ENCODE data around the gene IFI30.
"Not testable (repeated sequence)": the region's sequence is repeated elsewhere in the genome, so short reads cannot be mapped to it uniquely, and the experiment has no call there.

The IFI30 gene

DNA sequence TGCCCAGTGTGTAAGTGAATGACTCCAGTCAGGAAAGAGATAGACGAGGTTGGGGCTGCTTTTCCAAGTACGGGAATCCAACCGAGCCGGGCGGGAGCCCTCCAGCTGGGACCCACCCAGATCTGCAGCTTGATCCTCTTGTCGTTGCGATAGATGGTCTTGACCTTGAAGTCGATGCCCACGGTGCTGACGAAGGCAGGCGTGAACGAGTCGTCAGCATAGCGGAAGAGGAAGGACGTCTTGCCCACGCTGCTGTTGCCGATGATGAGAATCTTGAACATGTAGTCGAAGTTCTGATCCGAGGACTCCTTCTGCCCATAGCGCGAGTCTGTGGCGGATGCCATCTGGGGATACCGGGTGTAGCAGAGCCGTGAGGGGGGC, 28.8 kb downstream of the IFI30 start:
- peaks cover 13 to 17% of the 10 kb centered on the region in 2 donors for H3K4me1 ChIP-seq (ENCODE audit: control insufficient read depth in 2 of 2, insufficient read depth in 2 of 2, low read length in 2 of 2)
- no peak overlapping the region for H3K4me3 ChIP-seq (ENCODE audit: low read length in 2 of 2)
- no peak overlapping the region for H3K27ac ChIP-seq (ENCODE audit: low read depth in 2 of 2, low read length in 2 of 2)
- H3K9me3 ChIP-seq (ENCODE audit: control insufficient read depth in 2 of 2, low read length in 2 of 2): no peaks in the 10 kb centered on the region
- no peaks in the 10 kb centered on the region for H3K27me3 ChIP-seq (ENCODE audit: control insufficient read depth in 2 of 2, insufficient read depth in 2 of 2, low read length in 2 of 2)
- H3K9ac ChIP-seq (ENCODE audit: low read depth in 1 of 2, low read length in 2 of 2): no peak overlapping the region
- H3K36me3 ChIP-seq (ENCODE audit: control insufficient read depth in 2 of 2, insufficient read depth in 2 of 2, low read length in 2 of 2): peaks cover 11 to 14% of the 10 kb centered on the region in 2 donors

DNA sequence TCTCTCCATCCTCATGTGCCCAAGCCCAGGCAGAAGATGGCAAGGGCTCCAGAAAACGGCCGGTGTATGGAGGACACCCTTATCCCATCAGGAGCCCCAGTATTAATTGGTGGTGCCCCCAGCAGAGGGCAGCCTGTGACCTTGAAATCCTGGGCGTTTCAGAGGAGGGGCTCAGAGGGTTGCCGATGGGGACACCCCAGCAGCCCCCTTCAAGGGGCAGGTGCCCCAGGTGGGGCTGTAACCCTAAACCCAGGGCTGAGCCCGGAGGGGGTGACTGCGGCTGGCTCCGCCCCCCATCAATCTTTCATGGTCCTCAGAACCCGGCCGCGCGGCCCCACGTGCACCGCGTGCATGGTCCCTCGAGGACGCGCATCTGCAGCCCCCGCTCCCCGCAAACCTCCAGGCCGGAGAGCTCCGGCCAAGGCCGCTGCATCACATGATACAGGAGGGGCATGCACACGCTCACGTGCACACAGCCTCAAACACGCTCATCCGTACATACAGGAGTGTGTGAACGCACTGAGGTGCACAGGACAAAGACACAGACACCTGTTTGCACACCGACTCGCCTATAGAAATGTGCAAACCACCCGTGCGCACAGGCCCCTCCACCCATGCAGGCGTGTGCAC, 29.3 kb downstream of the IFI30 start:
- H3K27ac ChIP-seq (ENCODE audit: low read depth in 2 of 2, low read length in 2 of 2): no peak overlapping the region
- H3K9ac ChIP-seq (ENCODE audit: low read depth in 1 of 2, low read length in 2 of 2): peak overlapping the region; percentile 63 to 76
- H3K4me1 ChIP-seq (ENCODE audit: control insufficient read depth in 2 of 2, insufficient read depth in 2 of 2, low read length in 2 of 2): peaks cover 13 to 17% of the 10 kb centered on the region in 2 donors

DNA sequence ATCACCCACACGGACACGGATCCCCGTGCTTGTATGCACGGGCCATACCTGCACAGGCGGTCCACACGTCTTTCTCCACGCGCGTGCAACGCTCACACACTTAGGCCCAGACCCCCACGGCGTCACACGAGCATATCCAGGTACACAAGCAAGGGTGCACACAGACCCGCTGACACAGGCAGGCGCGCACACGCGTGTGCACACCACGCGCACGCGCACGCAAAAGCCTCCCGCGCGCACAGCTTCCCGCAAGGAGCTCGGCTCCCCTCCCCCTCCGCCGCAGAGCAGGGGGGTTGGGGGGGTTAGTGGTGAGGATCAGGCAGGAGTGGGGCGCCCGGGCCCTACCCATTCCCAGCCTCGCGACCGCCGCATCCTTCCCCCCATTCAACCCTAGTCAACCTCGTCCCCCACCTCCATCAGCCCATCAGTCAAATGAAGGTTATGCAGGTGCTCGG, 29.8 kb downstream of the IFI30 start:
- Histone ChIP-seq H3K9me3 (ENCODE audit: control insufficient read depth in 2 of 2, low read length in 2 of 2) (no peaks in the 10 kb centered on the region), H3K27ac (ENCODE audit: low read depth in 2 of 2, low read length in 2 of 2) (peak overlapping the region; percentile 31 to 79), H3K4me3 (ENCODE audit: low read length in 2 of 2) (peak overlapping the region; percentile 82 to 85), H3K9ac (ENCODE audit: low read depth in 1 of 2, low read length in 2 of 2) (peak overlapping the region; percentile 63 to 76), H3K36me3 (ENCODE audit: control insufficient read depth in 2 of 2, insufficient read depth in 2 of 2, low read length in 2 of 2) (peaks cover 3 to 6% of the 10 kb centered on the region in 2 donors), H3K4me1 (ENCODE audit: control insufficient read depth in 2 of 2, insufficient read depth in 2 of 2, low read length in 2 of 2) (peaks cover 13 to 17% of the 10 kb centered on the region in 2 donors), H3K27me3 (ENCODE audit: control insufficient read depth in 2 of 2, insufficient read depth in 2 of 2, low read length in 2 of 2) (no peaks in the 10 kb centered on the region)

More for the DNA sequence above, 29.3 kb downstream of the IFI30 start:
- peak overlapping the region; percentile 82 to 85 for H3K4me3 ChIP-seq (ENCODE audit: low read length in 2 of 2)
- no peaks in the 10 kb centered on the region for H3K27me3 ChIP-seq (ENCODE audit: control insufficient read depth in 2 of 2, insufficient read depth in 2 of 2, low read length in 2 of 2)
- no peaks in the 10 kb centered on the region for H3K9me3 ChIP-seq (ENCODE audit: control insufficient read depth in 2 of 2, low read length in 2 of 2)
- peaks cover 8 to 11% of the 10 kb centered on the region in 2 donors for H3K36me3 ChIP-seq (ENCODE audit: control insufficient read depth in 2 of 2, insufficient read depth in 2 of 2, low read length in 2 of 2)

DNA sequence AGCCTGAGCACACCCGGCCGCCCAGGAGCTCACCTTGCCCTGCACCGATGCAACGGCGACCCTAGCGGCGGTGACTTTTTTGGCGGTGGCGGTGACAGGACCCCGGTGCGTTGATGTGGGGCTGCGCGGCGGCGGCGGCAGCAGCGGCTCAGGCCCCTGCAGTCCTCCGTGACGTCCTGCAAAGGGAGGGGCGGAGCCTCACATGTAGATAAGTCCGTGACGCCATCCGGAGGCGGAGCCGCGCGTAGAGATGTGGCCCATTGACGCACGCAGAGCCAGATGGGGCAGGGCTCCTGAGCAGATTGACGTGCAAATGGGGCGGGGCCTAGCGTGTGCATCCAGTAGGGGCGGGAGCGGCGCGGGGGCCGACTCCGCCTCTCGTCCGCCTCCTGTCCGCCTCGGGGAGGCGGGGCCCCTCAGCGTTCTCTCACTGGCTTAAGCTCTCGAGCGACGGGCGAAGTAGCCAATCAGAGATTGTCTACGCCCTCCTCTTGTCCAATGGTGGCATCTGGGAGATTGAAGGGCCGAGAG, 30.3 kb downstream of the IFI30 start, which contains the start of gene RAB3A:
Gene RAB3A (minus strand): TSS at position 180 of the 531 bp plus-strand sequence. CDS start 1,302 bp downstream, outside the sequence.
- H3K27ac ChIP-seq (ENCODE audit: low read depth in 2 of 2, low read length in 2 of 2): peak within 1 kb of the TSS; percentile 94 to 96
- peaks cover 0 to 5% of the 10 kb centered on the region in 2 donors for H3K27me3 ChIP-seq (ENCODE audit: control insufficient read depth in 2 of 2, insufficient read depth in 2 of 2, low read length in 2 of 2)
- H3K9ac ChIP-seq (ENCODE audit: low read depth in 1 of 2, low read length in 2 of 2): peak within 1 kb of the TSS; percentile 88 to 93
- H3K4me3 ChIP-seq (ENCODE audit: low read length in 2 of 2): peak within 1 kb of the TSS; percentile 82 to 85
- no peaks in the 10 kb centered on the region for H3K9me3 ChIP-seq (ENCODE audit: control insufficient read depth in 2 of 2, low read length in 2 of 2)
- peaks cover 0 to 3% of the 10 kb centered on the region in 2 donors for H3K36me3 ChIP-seq (ENCODE audit: control insufficient read depth in 2 of 2, insufficient read depth in 2 of 2, low read length in 2 of 2)
- peaks cover 13 to 17% of the 10 kb centered on the region in 2 donors for H3K4me1 ChIP-seq (ENCODE audit: control insufficient read depth in 2 of 2, insufficient read depth in 2 of 2, low read length in 2 of 2)

DNA sequence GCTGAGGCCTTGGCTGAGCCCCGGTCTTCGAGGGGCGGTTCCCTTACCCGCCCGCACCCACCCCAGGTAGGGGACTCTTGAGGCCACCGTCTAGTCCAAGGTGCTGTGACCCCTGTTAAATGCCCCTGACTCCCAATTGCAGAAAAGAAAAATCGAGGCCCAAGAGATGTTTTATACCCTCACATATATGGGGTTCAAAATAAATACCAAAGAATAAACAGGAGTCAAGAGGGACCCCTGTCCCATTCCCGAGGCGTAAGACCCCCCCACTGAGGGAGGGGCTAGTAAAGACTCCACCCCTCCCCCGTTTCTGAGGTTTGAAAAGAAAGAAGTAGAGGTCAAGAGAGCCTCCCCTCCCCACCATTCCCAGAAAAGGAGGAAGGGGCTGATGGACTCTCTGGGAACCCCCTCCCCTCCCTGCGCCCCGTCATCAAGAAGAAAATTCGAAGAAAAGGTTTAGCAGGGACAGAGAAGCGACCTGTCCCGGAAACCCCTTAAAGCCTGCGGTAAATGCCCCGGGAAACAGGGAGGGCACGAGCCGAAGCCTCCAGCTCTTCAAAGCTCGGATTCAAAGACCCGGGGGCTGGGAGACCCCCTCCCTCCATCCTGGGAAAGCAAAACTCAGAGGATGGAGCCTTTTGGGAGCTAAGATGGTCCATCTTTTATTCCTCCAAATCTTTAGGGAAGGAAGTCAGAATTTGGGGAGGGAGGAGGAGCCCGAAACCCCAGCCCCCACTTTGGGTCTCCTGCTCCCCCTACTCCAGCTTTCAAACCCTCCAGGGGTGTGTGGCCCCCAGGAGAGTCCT, 31.0 kb downstream of the IFI30 start:
- H3K27me3 ChIP-seq (ENCODE audit: control insufficient read depth in 2 of 2, insufficient read depth in 2 of 2, low read length in 2 of 2): peaks cover 0 to 5% of the 10 kb centered on the region in 2 donors
- H3K9ac ChIP-seq (ENCODE audit: low read depth in 1 of 2, low read length in 2 of 2): peak overlapping the region; percentile 88 to 93
- peak overlapping the region; percentile 94 to 96 for H3K27ac ChIP-seq (ENCODE audit: low read depth in 2 of 2, low read length in 2 of 2)
- H3K4me1 ChIP-seq (ENCODE audit: control insufficient read depth in 2 of 2, insufficient read depth in 2 of 2, low read length in 2 of 2): peaks cover 13 to 17% of the 10 kb centered on the region in 2 donors
- H3K9me3 ChIP-seq (ENCODE audit: control insufficient read depth in 2 of 2, low read length in 2 of 2): no peaks in the 10 kb centered on the region
- peak overlapping the region; percentile 63 to 80 for H3K4me3 ChIP-seq (ENCODE audit: low read length in 2 of 2)
- peaks cover 0 to 3% of the 10 kb centered on the region in 2 donors for H3K36me3 ChIP-seq (ENCODE audit: control insufficient read depth in 2 of 2, insufficient read depth in 2 of 2, low read length in 2 of 2)

DNA sequence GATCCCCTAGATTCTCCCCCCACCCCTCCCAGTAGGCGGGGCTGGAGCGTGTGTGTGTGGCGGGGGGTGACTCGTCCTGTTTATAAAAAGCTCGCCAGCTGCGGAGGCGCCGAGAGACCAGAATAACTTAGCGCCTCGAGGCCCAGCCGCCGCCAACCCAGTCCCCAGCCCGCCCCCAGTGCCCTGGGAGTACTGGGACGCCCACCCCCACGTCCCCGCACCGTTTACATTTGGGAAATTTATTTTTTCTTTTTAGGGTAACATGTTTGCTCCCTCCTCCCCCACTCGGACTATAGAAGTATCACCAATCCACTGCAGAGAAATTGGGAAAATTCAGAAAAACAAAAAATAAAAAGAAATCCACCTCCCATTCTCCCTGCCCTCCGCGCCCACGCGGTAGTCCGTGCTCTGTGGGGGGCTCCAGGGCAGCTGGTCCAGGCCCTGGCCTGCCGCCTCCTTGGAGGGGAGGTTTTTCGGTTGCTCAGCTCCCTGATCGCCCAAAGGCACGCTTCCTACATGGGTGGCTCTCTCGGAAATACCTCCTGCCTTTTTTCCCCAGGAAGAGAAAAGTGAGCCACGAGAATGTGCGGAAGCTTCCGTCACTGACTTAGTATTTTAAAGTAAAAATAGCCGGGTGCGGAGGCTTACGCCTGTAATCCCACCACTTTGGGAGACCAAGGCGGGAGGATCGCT, 31.7 kb downstream of the IFI30 start:
- Histone ChIP-seq H3K36me3 (ENCODE audit: control insufficient read depth in 2 of 2, insufficient read depth in 2 of 2, low read length in 2 of 2) (peaks cover 0 to 2% of the 10 kb centered on the region in 2 donors), H3K4me3 (ENCODE audit: low read length in 2 of 2) (peak overlapping the region; percentile 63 to 80), H3K4me1 (ENCODE audit: control insufficient read depth in 2 of 2, insufficient read depth in 2 of 2, low read length in 2 of 2) (peaks cover 13 to 17% of the 10 kb centered on the region in 2 donors), H3K9me3 (ENCODE audit: control insufficient read depth in 2 of 2, low read length in 2 of 2) (no peaks in the 10 kb centered on the region), H3K9ac (ENCODE audit: low read depth in 1 of 2, low read length in 2 of 2) (peak overlapping the region; percentile 88 to 93), H3K27ac (ENCODE audit: low read depth in 2 of 2, low read length in 2 of 2) (peak overlapping the region; percentile 94 to 96), H3K27me3 (ENCODE audit: control insufficient read depth in 2 of 2, insufficient read depth in 2 of 2, low read length in 2 of 2) (peaks cover 0 to 5% of the 10 kb centered on the region in 2 donors)

DNA sequence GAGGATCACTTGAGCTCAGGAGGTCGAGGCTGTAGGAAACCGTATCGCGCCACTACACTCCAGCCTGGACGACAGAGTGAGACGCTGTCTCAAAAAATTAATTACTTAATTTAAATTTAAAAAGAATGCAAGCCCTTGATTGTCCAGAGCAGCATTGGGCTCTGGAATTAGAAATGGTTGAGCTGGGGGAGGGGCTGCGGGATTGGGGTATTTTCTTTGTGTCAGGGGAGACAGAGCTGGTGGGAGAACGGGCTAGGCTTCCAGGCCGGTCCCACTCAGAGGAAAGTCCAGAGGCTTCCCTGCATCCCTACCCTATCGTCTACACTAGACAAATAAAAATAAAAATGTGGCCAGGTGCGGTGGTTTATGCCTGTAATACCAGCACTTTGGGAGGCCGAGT, 32.4 kb downstream of the IFI30 start:
- no peaks in the 10 kb centered on the region for H3K36me3 ChIP-seq (ENCODE audit: control insufficient read depth in 2 of 2, insufficient read depth in 2 of 2, low read length in 2 of 2)
- no peaks in the 10 kb centered on the region for H3K9me3 ChIP-seq (ENCODE audit: control insufficient read depth in 2 of 2, low read length in 2 of 2)
- no peak overlapping the region for H3K4me3 ChIP-seq (ENCODE audit: low read length in 2 of 2)
- H3K27ac ChIP-seq (ENCODE audit: low read depth in 2 of 2, low read length in 2 of 2): peak overlapping the region in 1 of 2 donors; percentile 96
- no peak overlapping the region for H3K9ac ChIP-seq (ENCODE audit: low read depth in 1 of 2, low read length in 2 of 2)
- H3K4me1 ChIP-seq (ENCODE audit: control insufficient read depth in 2 of 2, insufficient read depth in 2 of 2, low read length in 2 of 2): peaks cover 13 to 17% of the 10 kb centered on the region in 2 donors
- H3K27me3 ChIP-seq (ENCODE audit: control insufficient read depth in 2 of 2, insufficient read depth in 2 of 2, low read length in 2 of 2): peaks cover 0 to 5% of the 10 kb centered on the region in 2 donors

DNA sequence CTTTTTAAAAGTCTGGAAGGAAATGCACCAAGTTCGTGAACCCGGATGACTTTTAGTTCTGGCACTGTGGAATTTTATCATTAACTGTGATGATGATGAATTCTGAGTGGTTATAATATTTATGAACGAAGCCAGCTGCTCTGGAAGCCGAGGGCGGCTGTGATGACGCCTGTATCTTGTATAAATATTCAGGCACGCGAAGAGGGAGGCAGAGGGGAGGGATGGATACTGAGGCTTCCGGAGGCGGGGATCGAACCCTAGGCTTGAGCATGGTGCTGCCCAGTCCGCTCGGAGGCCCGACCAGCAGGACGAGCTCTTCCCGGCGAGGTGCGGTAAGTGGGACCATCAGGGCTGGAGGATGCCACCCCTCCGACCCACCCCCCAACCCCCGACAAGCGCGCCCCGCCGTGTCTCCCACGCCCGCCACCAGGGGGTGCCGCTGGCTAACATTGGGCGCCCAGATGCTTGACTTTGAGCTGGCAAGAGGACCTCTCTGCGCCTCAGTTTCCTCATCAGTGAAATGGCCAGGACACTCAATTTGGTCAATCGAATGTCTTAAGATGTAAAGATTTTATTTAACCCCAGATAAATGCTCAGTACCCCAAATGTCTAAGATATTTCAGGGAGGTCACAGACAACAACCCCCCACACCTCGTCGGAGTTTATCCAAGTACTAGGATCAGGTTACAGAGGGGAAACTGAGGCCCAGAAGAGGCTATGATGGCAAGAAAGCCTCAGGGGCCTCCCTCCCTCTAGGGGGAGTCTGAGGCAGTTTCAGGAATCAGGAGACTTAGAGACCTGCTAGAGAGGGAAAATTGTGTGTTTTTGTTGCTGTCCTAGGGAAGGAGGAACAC, 34.7 kb downstream of the IFI30 start:
- Histone ChIP-seq H3K9me3 (ENCODE audit: control insufficient read depth in 2 of 2, low read length in 2 of 2) (no peaks in the 10 kb centered on the region), H3K36me3 (ENCODE audit: control insufficient read depth in 2 of 2, insufficient read depth in 2 of 2, low read length in 2 of 2) (no peaks in the 10 kb centered on the region), H3K27ac (ENCODE audit: low read depth in 2 of 2, low read length in 2 of 2) (no peak overlapping the region), H3K4me1 (ENCODE audit: control insufficient read depth in 2 of 2, insufficient read depth in 2 of 2, low read length in 2 of 2) (peaks cover 4 to 8% of the 10 kb centered on the region in 2 donors), H3K27me3 (ENCODE audit: control insufficient read depth in 2 of 2, insufficient read depth in 2 of 2, low read length in 2 of 2) (peaks cover 0 to 5% of the 10 kb centered on the region in 2 donors), H3K9ac (ENCODE audit: low read depth in 1 of 2, low read length in 2 of 2) (no peak overlapping the region), H3K4me3 (ENCODE audit: low read length in 2 of 2) (no peak overlapping the region)

DNA sequence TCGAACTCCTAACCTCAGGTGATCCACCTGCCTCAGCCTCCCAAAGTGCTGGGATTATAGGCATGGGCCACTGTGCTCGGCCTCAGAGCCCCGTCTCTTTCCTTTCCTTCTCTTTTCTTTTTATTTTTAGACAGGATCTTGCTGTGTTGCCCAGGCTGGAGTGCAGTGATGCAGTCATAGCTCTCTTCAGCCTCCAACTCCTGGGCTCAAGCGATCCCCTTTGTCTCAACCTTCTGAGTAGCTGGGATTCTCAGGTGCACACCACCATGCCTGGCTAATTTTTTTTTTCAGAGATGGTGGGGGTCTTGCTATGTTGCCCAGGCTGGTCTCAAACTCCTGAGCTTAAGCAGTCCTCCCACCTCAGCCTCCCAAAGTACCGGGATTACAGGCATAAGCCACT, 36.3 kb downstream of the IFI30 start:
- H3K4me1 ChIP-seq (ENCODE audit: control insufficient read depth in 2 of 2, insufficient read depth in 2 of 2, low read length in 2 of 2); H3K9ac ChIP-seq (ENCODE audit: low read depth in 1 of 2, low read length in 2 of 2); H3K27ac ChIP-seq (ENCODE audit: low read depth in 2 of 2, low read length in 2 of 2); H3K4me3 ChIP-seq (ENCODE audit: low read length in 2 of 2); H3K36me3 ChIP-seq (ENCODE audit: control insufficient read depth in 2 of 2, insufficient read depth in 2 of 2, low read length in 2 of 2); H3K9me3 ChIP-seq (ENCODE audit: control insufficient read depth in 2 of 2, low read length in 2 of 2); H3K27me3 ChIP-seq (ENCODE audit: control insufficient read depth in 2 of 2, insufficient read depth in 2 of 2, low read length in 2 of 2): not testable (repeated sequence)
